BE2C (cell line): ENCODE data around the gene PPP6R3.

Source experiments
- DNase-seq: peaks from one replicate; pipeline ENCODE4 v3.0.0-alpha.2; 2020
- H3K27me3 ChIP-seq: fragments of 250-450 bp; sonication (Bioruptor Pico); 2 replicates; pipeline ENCODE4 v1.5.1; 2020; ENCODE audit warnings: mild to moderate bottlenecking
- H3K36me3 ChIP-seq: fragments of 250-450 bp; sonication (Bioruptor Pico); 2 replicates; pipeline ENCODE4 v1.5.1; 2020; ENCODE audit warnings: mild to moderate bottlenecking
- H3K4me1 ChIP-seq: fragments of 250-450 bp; sonication (Bioruptor Pico); 2 replicates; pipeline ENCODE4 v1.5.1; 2020
- H3K4me3 ChIP-seq: 2 replicates; pipeline ENCODE4 v1.5.1; 2011; ENCODE audit warnings: low read depth, low read length
- H3K9me3 ChIP-seq: fragments of 250-450 bp; sonication (Bioruptor Pico); 2 replicates; pipeline ENCODE4 v1.5.1; 2020
- TF ChIP-seq, protein P1 (sequence below): IDR thresholded peaks from 2 replicates; pipeline ENCODE4 v1.5.1; 2012; ENCODE audit warnings: mild to moderate bottlenecking, low read depth, low read length

Gene PPP6R3

DNA sequence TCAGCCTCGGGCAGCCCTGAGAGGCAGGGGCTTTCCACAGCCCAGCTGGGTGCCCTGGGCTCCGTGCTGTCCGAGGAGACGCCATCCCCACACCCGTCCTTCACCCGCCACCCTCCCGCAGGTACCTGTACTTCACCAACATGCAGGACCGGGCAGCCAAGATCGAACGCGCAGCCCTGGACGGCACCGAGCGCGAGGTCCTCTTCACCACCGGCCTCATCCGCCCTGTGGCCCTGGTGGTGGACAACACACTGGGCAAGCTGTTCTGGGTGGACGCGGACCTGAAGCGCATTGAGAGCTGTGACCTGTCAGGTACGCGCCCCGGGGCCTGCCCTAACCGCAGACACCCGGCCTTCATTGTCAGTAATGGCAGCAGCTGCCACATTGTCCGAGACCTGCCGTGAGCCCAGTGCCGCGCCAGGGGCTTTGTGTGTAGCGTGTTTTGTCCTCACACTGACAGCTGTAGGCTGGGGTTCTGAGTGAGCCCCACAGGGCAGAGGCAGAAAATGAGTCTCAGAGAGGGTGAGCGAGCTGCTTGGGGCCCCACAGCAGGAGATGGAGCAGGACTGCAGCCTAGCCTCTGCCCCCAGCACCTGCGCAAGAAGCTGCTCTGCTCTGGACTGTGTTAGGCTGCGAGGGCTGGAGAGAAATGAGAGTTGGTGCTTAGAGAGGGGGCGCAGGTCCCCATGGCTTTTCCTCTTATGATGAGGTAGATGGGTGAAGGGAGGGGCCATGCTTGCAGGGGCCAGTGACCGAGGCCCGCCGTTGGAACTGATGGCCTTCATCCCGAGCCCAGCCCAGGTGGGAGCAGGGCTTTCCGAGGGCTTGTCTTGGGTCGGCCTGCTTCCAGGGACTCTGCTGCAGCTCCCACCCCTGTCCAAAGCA lies 35.3 kb upstream of the PPP6R3 start:
- H3K4me3 ChIP-seq = no peak overlapping the region
- DNase-seq = no peak
- no peaks in the 10 kb centered on the region for H3K27me3 ChIP-seq
- TF ChIP-seq, protein P1, sequence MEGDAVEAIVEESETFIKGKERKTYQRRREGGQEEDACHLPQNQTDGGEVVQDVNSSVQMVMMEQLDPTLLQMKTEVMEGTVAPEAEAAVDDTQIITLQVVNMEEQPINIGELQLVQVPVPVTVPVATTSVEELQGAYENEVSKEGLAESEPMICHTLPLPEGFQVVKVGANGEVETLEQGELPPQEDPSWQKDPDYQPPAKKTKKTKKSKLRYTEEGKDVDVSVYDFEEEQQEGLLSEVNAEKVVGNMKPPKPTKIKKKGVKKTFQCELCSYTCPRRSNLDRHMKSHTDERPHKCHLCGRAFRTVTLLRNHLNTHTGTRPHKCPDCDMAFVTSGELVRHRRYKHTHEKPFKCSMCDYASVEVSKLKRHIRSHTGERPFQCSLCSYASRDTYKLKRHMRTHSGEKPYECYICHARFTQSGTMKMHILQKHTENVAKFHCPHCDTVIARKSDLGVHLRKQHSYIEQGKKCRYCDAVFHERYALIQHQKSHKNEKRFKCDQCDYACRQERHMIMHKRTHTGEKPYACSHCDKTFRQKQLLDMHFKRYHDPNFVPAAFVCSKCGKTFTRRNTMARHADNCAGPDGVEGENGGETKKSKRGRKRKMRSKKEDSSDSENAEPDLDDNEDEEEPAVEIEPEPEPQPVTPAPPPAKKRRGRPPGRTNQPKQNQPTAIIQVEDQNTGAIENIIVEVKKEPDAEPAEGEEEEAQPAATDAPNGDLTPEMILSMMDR = no peak
- H3K9me3 ChIP-seq = peaks cover 8% of the 10 kb centered on the region; the same call in 1 of the 2 replicates
- H3K36me3 ChIP-seq = peaks cover 58% of the 10 kb centered on the region
- H3K4me1 ChIP-seq = peaks cover 3% of the 10 kb centered on the region; the same call in 1 of the 2 replicates

GRCh38 chr11:68425866-68426380 lies 34.6 kb upstream of the PPP6R3 start:
- peaks cover 65% of the 10 kb centered on the region for H3K36me3 ChIP-seq
- TF ChIP-seq, protein P1 = no peak
- H3K27me3 ChIP-seq = no peaks in the 10 kb centered on the region
- no peak overlapping the region for H3K4me3 ChIP-seq
- no peak for DNase-seq
- H3K9me3 ChIP-seq = peaks cover 8% of the 10 kb centered on the region; the same call in 1 of the 2 replicates
- peaks cover 3% of the 10 kb centered on the region; the same call in 1 of the 2 replicates for H3K4me1 ChIP-seq

DNA sequence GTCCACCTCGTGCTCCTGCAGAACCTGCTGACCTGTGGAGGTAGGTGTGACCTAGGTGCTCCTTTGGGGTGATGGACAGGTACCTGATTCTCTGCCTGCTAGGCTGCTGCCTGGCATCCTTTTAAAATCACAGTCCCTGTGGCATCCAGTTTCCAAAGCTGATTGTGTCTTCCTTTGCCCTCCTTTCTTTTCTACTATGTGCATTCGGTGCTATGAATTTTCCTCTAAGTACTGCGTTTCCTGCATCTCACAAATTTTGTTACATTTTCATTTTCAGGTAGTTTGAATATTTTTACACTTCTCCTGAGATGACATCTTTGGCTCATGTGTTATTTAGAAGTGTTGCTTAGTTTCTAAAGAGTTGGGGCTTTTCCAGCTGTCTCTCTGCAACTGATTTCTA lies 30.9 kb upstream of the PPP6R3 start:
- Histone ChIP-seq H3K36me3 (peaks cover 82% of the 10 kb centered on the region), H3K27me3 (no peaks in the 10 kb centered on the region), H3K4me3 (no peak overlapping the region), H3K9me3 (peaks cover 8% of the 10 kb centered on the region; the same call in 1 of the 2 replicates), H3K4me1 (no peaks in the 10 kb centered on the region)
- no peak for DNase-seq
- TF ChIP-seq, protein P1 = no peak

DNA sequence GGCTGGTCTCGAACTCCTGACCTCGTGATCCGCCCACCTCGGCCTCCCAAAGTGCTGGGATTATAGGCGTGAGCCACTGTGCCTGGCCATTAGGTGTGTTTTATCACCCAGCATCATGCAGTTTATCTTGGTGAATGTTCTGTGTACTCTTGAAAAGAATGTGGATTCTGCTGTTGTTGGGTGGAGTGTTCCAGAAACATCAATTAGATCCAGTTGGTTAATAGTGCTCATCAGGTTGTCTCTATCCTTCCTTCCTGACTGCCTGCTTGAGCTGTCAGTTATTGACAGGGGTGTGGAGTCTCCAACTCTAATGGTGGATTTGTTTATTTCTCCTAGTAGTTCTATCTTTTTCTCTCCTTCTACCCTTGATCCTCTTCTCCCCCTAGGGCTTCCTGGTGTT lies 30.2 kb upstream of the PPP6R3 start:
- H3K4me3 ChIP-seq = no peak overlapping the region
- H3K4me1 ChIP-seq = peaks cover under 1% of the 10 kb centered on the region; the same call in 1 of the 2 replicates
- TF ChIP-seq, protein P1 = no peak
- DNase-seq = no peak
- peaks cover 8% of the 10 kb centered on the region; the same call in 1 of the 2 replicates for H3K9me3 ChIP-seq
- peaks cover 80% of the 10 kb centered on the region for H3K36me3 ChIP-seq
- H3K27me3 ChIP-seq = no peaks in the 10 kb centered on the region

DNA sequence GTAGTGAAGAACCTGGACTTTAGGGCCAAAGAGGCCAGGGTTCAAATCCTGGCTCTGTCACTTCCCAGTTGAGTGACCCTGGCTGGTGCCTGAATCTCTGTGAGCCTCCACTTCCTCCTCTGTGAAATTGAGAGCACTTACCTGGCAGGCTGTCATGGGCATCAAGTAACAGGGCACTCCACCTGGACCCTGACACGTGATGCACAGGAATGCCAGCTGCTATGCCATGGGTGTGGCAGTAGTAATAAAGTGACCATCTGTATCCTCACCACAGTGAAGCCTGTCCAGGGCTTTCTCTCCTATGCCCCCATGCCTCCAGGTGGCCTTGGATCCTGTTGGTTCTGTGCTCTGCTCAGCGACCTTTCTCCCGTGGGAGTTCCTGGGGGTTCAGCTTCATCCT lies 29.8 kb upstream of the PPP6R3 start:
- Histone ChIP-seq H3K4me3 (no peak overlapping the region), H3K4me1 (peaks cover 5% of the 10 kb centered on the region), H3K27me3 (no peaks in the 10 kb centered on the region), H3K36me3 (peaks cover 80% of the 10 kb centered on the region), H3K9me3 (peaks cover 8% of the 10 kb centered on the region; the same call in 1 of the 2 replicates)
- TF ChIP-seq, protein P1 = no peak
- DNase-seq = no peak
